Suprapubic skin (tissue), 4 donors: ENCODE results near the gene MYOM1.

ENCODE experiments used
- CTCF ChIP-seq, 2 donors: fragments of 200-600 bp in 1 of 2; fragments of 450-650 bp in 1 of 2; sonication (generic) in 1 of 2; IDR thresholded peaks; one replicate each; pipeline ENCODE4 v1.5.1; 2016 to 2019; ENCODE audit warnings: antibody characterized with exemption in 2 of 2, mild to moderate bottlenecking in 1 of 2, moderate library complexity in 1 of 2
- EP300 ChIP-seq: sonication (generic); formaldehyde crosslinking; IDR thresholded peaks from one replicate; pipeline ENCODE4 v1.6.1; 2017; ENCODE audit warnings: antibody characterized with exemption
- POLR2A ChIP-seq, 2 donors: fragments of 450-650 bp; IDR thresholded peaks; one replicate each; pipeline ENCODE4 v1.6.1; 2017; ENCODE audit warnings: antibody characterized with exemption in 2 of 2, mild to moderate bottlenecking in 2 of 2, moderate library complexity in 2 of 2
- POLR2AphosphoS5 ChIP-seq, 3 donors: sonication (generic); formaldehyde crosslinking; IDR thresholded peaks; one replicate each; pipeline ENCODE4 v1.6.1; 2017; ENCODE audit warnings: antibody characterized with exemption in 3 of 3

DNA sequence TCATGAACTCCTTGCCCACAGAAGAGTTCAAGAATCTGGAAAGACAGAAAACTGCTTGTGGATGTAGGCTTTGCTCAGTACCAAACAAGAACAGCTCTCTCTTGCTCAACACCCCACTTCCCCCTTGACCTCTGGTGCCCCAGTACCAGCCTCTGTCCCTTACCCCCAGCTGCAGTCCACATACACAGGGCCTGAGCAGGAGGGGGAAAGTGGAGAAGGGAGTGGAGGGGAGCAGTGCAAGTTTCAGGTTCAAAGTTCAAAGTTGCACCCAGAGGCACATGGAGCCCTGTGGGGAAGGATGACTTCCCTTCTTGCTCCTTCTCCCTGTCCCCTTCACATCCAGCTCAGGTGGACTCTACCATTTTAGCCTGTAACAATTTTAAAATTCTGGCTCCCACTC, 145.7 kb downstream of the MYOM1 start:
- no peak for TF ChIP-seq CTCF (IDR thresholded peaks at IDR 0.05)
- TF ChIP-seq POLR2AphosphoS5 (IDR thresholded peaks at IDR 0.05) = no peak
- no peak for TF ChIP-seq EP300
- no peak for TF ChIP-seq POLR2A (IDR thresholded peaks at IDR 0.05)
